GM19468 (cell line): ENCODE results near the gene ELAPOR1.

ENCODE experiments used
- ATAC-seq: cut with Tn5 transposase; IDR thresholded peaks from one replicate; pipeline ENCODE4 v1.9.1; 2021; ENCODE audit warnings: mild to moderate bottlenecking, moderate library complexity, moderate number of reproducible peaks; ENCODE audit not compliant: unreplicated experiment; ENCODE audit errors: extremely low read depth

Gene ELAPOR1

GRCh38 chr1:109095631-109096030, 18.3 kb upstream of the ELAPOR1 start:
- no peak for ATAC-seq

- no peak for ATAC-seq
These were observed 17.8 kb upstream of the ELAPOR1 start for GRCh38 chr1:109096120-109096519.

- peak; percentile 84 for ATAC-seq
These were observed 13.8 kb upstream of the ELAPOR1 start for GRCh38 chr1:109099938-109100773.

- ATAC-seq: no peak
These were observed 9.4 kb upstream of the ELAPOR1 start for GRCh38 chr1:109104364-109105151.

GRCh38 chr1:109105881-109106280, 8.0 kb upstream of the ELAPOR1 start:
- ATAC-seq: no peak

GRCh38 chr1:109107785-109108184, 6.1 kb upstream of the ELAPOR1 start:
- no peak for ATAC-seq

GRCh38 chr1:109109906-109110305, 4.0 kb upstream of the ELAPOR1 start:
- ATAC-seq: no peak

- no peak for ATAC-seq
These were observed 2.4 kb upstream of the ELAPOR1 start for GRCh38 chr1:109111386-109112055.

- no peak for ATAC-seq
These were observed 1.8 kb upstream of the ELAPOR1 start for GRCh38 chr1:109112056-109112651.

- peak; percentile 27 for ATAC-seq
These were observed 1.1 kb upstream of the ELAPOR1 start for GRCh38 chr1:109112652-109113285.

- ATAC-seq: no peak
These were observed 393 bp downstream of the ELAPOR1 start for GRCh38 chr1:109114342-109114674.

GRCh38 chr1:109115685-109116084, 1.8 kb downstream of the ELAPOR1 start:
- no peak for ATAC-seq

GRCh38 chr1:109116286-109116685, 2.4 kb downstream of the ELAPOR1 start:
- no peak for ATAC-seq

- no peak for ATAC-seq
These were observed 4.2 kb downstream of the ELAPOR1 start for GRCh38 chr1:109118089-109118488.

GRCh38 chr1:109120356-109120755, 6.4 kb downstream of the ELAPOR1 start:
- no peak for ATAC-seq

- no peak for ATAC-seq
These were observed 17.1 kb downstream of the ELAPOR1 start for GRCh38 chr1:109131059-109131458.

- ATAC-seq: no peak
These were observed 17.9 kb downstream of the ELAPOR1 start for GRCh38 chr1:109131800-109132199.

- no peak for ATAC-seq
These were observed 19.2 kb downstream of the ELAPOR1 start for GRCh38 chr1:109133002-109133706.

- no peak for ATAC-seq
These were observed 19.9 kb downstream of the ELAPOR1 start for GRCh38 chr1:109133815-109134214.
